GM23248 (cell line): ENCODE measurements around the gene PHACTR3.

Experiments
- EZH2 ChIP-seq: fragments of 200-600 bp; sonication (generic); IDR thresholded peaks from 2 replicates; pipeline ENCODE4 v1.6.1; 2018; ENCODE audit warnings: antibody characterized with exemption, mild to moderate bottlenecking; ENCODE audit not compliant: insufficient read depth, poor library complexity, severe bottlenecking
- EZH2phosphoT487 ChIP-seq: fragments of 200-600 bp; sonication (generic); IDR thresholded peaks from 2 replicates; pipeline ENCODE4 v1.6.1; 2018; ENCODE audit warnings: antibody characterized with exemption, moderate library complexity, mild to moderate bottlenecking, low read depth; ENCODE audit not compliant: insufficient read depth

GRCh38 chr20:59697068-59697467, 92.7 kb downstream of the PHACTR3 start:
- TF ChIP-seq EZH2phosphoT487 (no peak), EZH2 (no peak)
